K562 (cell line): ENCODE measurements around the gene OXTR.

Experiments used
- HNRNPLL ChIP-seq: fragments of 200-400 bp; formaldehyde crosslinking; IDR thresholded peaks from 2 replicates; pipeline ENCODE4 v1.6.1; 2017; ENCODE audit warnings: low read length, low read depth, mild to moderate bottlenecking; ENCODE audit not compliant: poor library complexity, severe bottlenecking
- POLR2AphosphoS2 ChIP-seq: IDR thresholded peaks from 2 replicates; pipeline ENCODE4 v1.6.1; 2012; ENCODE audit warnings: low read length, improper control_type of control experiment

GRCh38 chr3:8775602-8776001, 6.2 kb upstream of the OXTR start:
- TF ChIP-seq POLR2AphosphoS2 (no peak), HNRNPLL (no peak)
